GM23248 (cell line): ENCODE measurements around the gene COPB1. TPM values are rescaled to one million over a fixed set of nuclear protein-coding genes. Genes with fewer than 3 reads are reported as not detected.

Experiments used
- DNase-seq: peaks from one replicate; pipeline ENCODE4 v3.0.0-alpha.2; 2015
- H2AFZ ChIP-seq: fragments of 200-600 bp; sonication (generic); 2 replicates; pipeline ENCODE4 v1.6.1; 2016; ENCODE audit warnings: antibody characterized with exemption
- H3F3A ChIP-seq: fragments of 200-600 bp; sonication (generic); 2 replicates; pipeline ENCODE4 v1.6.1; 2016; ENCODE audit warnings: mild to moderate bottlenecking, antibody characterized with exemption, mixed run types; ENCODE audit not compliant: insufficient read depth
- H3K27ac ChIP-seq: fragments of 200-600 bp; sonication (generic); 2 replicates; pipeline ENCODE4 v1.5.1; 2016; ENCODE audit warnings: mild to moderate bottlenecking
- H3K27me3 ChIP-seq: fragments of 200-600 bp; sonication (generic); replicated peaks from 2 replicates; pipeline ENCODE4 v1.6.1; 2016; ENCODE audit warnings: mild to moderate bottlenecking; ENCODE audit not compliant: insufficient read depth
- H3K36me3 ChIP-seq: fragments of 200-600 bp; sonication (generic); 2 replicates; pipeline ENCODE4 v1.6.1; 2016; ENCODE audit warnings: low read depth, mild to moderate bottlenecking
- H3K4me1 ChIP-seq: fragments of 200-600 bp; sonication (generic); 2 replicates; pipeline ENCODE4 v1.6.1; 2016; ENCODE audit warnings: mild to moderate bottlenecking; ENCODE audit not compliant: insufficient read depth
- H3K4me2 ChIP-seq: fragments of 200-600 bp; sonication (generic); one replicate; pipeline ENCODE4 v1.6.1; 2016; ENCODE audit warnings: mild to moderate bottlenecking; ENCODE audit not compliant: unreplicated experiment
- H3K4me3 ChIP-seq: fragments of 200-600 bp; sonication (generic); 2 replicates; pipeline ENCODE4 v1.5.1; 2016; ENCODE audit warnings: mild to moderate bottlenecking
- H3K79me2 ChIP-seq: fragments of 200-600 bp; sonication (generic); 2 replicates; pipeline ENCODE4 v1.6.1; 2016; ENCODE audit warnings: mild to moderate bottlenecking; ENCODE audit not compliant: insufficient read depth
- H3K9ac ChIP-seq: fragments of 200-600 bp; sonication (generic); 2 replicates; pipeline ENCODE4 v1.6.1; 2016; ENCODE audit warnings: mild to moderate bottlenecking
- H3K9me2 ChIP-seq: fragments of 200-600 bp; sonication (generic); 2 replicates; pipeline ENCODE4 v1.6.1; 2016; ENCODE audit warnings: mixed run types, mild to moderate bottlenecking, moderate library complexity; ENCODE audit not compliant: insufficient read depth
- H3K9me3 ChIP-seq: fragments of 200-600 bp; sonication (generic); one replicate; pipeline ENCODE4 v1.6.1; 2017; ENCODE audit warnings: low read depth
- H4K20me1 ChIP-seq: fragments of 200-600 bp; sonication (generic); 2 replicates; pipeline ENCODE4 v1.6.0; 2016; ENCODE audit not compliant: insufficient read depth
- EZH2 ChIP-seq: fragments of 200-600 bp; sonication (generic); IDR thresholded peaks from 2 replicates; pipeline ENCODE4 v1.6.1; 2018; ENCODE audit warnings: antibody characterized with exemption, mild to moderate bottlenecking; ENCODE audit not compliant: insufficient read depth, poor library complexity, severe bottlenecking
- EZH2phosphoT487 ChIP-seq: fragments of 200-600 bp; sonication (generic); IDR thresholded peaks from 2 replicates; pipeline ENCODE4 v1.6.1; 2018; ENCODE audit warnings: antibody characterized with exemption, moderate library complexity, mild to moderate bottlenecking, low read depth; ENCODE audit not compliant: insufficient read depth
- WGBS, 2 experiments: methylation state at CpG; one replicate each; pipeline ENCODE4 v1.1.6; 2015 to 2017; ENCODE audit warnings: low lambda C conversion rate in 2 of 2, low coverage in 1 of 2; ENCODE audit errors: missing lambda C conversion rate in 2 of 2; 5-methylcytosine and 5-hydroxymethylcytosine counted together
- in situ Hi-C: fragments of 300-500 bp; cut with MboI; formaldehyde crosslinking; loops from 2 replicates; pipeline ENCODE4 v1.15.0; 2020
- polyA plus RNA-seq: library from polyadenylated mRNA; unstranded; fragments of >200 nt; fragmentation: Nextera tagmentation; extraction: Ambion mirVana; gene quantifications from 2 replicates; pipeline ENCODE4 v1.2.1, GENCODE V29; 2016
- total RNA-seq: library from RNA; depleted of rRNA; stranded (reverse); fragments of >200 nt; shearing (Covaris generic); gene quantifications from 2 replicates; pipeline ENCODE4 v1.2.3, GENCODE V29; 2014

The COPB1 gene
- total and polyA plus RNA-seq, 2 experiments from 2014 or later, result 192 to 302 TPM

DNA sequence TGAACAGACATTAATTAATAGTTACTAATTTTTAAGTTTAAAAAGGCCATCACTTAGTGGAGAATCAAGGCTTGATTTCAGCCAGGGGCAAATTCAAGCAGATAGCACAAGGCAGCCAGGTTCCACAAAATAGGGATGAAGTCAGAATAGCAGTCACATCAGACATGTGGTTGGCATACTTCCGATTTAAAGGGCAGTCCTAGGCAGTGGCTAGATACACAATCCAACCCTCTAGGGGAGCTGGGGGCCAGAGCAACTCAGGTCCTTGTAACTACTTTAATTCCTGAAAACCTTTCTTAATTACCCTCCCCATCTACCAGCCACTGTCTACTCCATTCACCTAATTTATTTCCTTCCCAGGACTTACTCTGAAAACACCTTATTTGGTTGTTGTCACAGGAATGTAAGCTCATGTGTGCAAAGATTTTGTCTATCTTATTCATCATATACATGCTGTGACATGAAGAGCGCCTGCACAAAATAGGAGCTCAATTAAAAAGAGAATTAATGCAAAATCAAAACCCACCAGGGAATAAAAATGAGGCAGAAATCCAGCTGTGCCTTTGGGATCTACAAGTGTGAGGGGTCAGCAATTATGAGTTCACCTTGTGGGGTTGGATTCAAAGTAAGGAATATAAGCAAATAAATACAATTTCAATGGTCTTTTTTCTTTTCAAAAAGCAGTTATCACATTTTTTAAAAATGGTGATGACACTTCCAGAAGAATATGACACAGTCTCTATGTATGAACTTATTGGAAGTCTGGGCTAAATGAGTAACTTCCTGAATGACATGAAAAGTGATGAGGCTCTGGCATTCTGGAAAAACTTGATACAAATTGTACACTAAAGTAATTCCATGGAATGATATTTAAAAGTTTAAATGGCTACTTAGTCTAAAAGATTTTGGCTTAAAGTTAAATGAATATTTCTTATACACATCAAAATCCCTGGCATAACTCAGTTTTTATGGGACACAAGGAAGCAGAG, 53.8 kb downstream of the COPB1 start:
- DNase-seq, result peak; percentile 76
- Histone ChIP-seq H3K9ac (peak overlapping the region; percentile 56), H2AFZ (no peak overlapping the region), H3K4me1 (peaks cover 76% of the 10 kb centered on the region), H4K20me1 (no peaks in the 10 kb centered on the region), H3K9me3 (no peaks in the 10 kb centered on the region), H3K36me3 (no peaks in the 10 kb centered on the region), H3K4me3 (peak overlapping the region; percentile 54), H3K27me3 (no peaks in the 10 kb centered on the region), H3F3A (peaks cover 73% of the 10 kb centered on the region), H3K9me2 (no peaks in the 10 kb centered on the region), H3K79me2 (no peaks in the 10 kb centered on the region), H3K27ac (peak overlapping the region; percentile 79), H3K4me2 (peak overlapping the region; percentile 81)
- TF ChIP-seq EZH2phosphoT487, result no peak
- TF ChIP-seq EZH2, result no peak
- 75 to 78% methylated on average over 2 of the region's 2 CpGs for WGBS, 2 experiments
- in situ Hi-C loops, result no loop called here

- DNase-seq, result no peak
- no peak overlapping the region for H3K4me2 ChIP-seq
- no peaks in the 10 kb centered on the region for H3K79me2 ChIP-seq
- 95% methylated on average over 8 of the region's 8 CpGs for WGBS, 2 experiments
- H4K20me1 ChIP-seq, result no peaks in the 10 kb centered on the region
- peaks cover 67% of the 10 kb centered on the region for H3K4me1 ChIP-seq
- no peaks in the 10 kb centered on the region for H3K9me3 ChIP-seq
- H3K27me3 ChIP-seq, result no peaks in the 10 kb centered on the region
- peaks cover 61% of the 10 kb centered on the region for H3F3A ChIP-seq
- H3K27ac ChIP-seq, result peak overlapping the region; percentile 79
- H2AFZ ChIP-seq, result no peak overlapping the region
- no peak overlapping the region for H3K4me3 ChIP-seq
- H3K9ac ChIP-seq, result no peak overlapping the region
- no peaks in the 10 kb centered on the region for H3K36me3 ChIP-seq
- in situ Hi-C loops, result loop anchor here (5.0 kb wide), 1 partner anchor 147 kb away; no protein-coding TSS in a partner anchor
- no peak for TF ChIP-seq EZH2
- H3K9me2 ChIP-seq, result no peaks in the 10 kb centered on the region
These were observed 55.0 kb downstream of the COPB1 start for GRCh38 chr11:14444441-14445189.

GRCh38 chr11:14443638-14444037, 56.0 kb downstream of the COPB1 start:
- peaks cover 57% of the 10 kb centered on the region for H3K4me1 ChIP-seq
- H3K4me3 ChIP-seq, result no peak overlapping the region
- H3K27me3 ChIP-seq, result no peaks in the 10 kb centered on the region
- no peak overlapping the region for H2AFZ ChIP-seq
- H3K9ac ChIP-seq, result no peak overlapping the region
- H3K79me2 ChIP-seq, result no peaks in the 10 kb centered on the region
- H4K20me1 ChIP-seq, result no peaks in the 10 kb centered on the region
- in situ Hi-C loops, result loop anchor here (5.0 kb wide), 1 partner anchor 146 kb away; no protein-coding TSS in a partner anchor
- H3F3A ChIP-seq, result peaks cover 52% of the 10 kb centered on the region
- no peaks in the 10 kb centered on the region for H3K36me3 ChIP-seq
- peak; percentile 57 for DNase-seq
- H3K27ac ChIP-seq, result peak overlapping the region; percentile 7
- H3K9me2 ChIP-seq, result no peaks in the 10 kb centered on the region
- H3K4me2 ChIP-seq, result peak overlapping the region; percentile 36
- 24 to 30% methylated on average over 1 of the region's 1 CpG for WGBS, 2 experiments
- H3K9me3 ChIP-seq, result no peaks in the 10 kb centered on the region
- TF ChIP-seq EZH2phosphoT487 (no peak), EZH2 (no peak)

GRCh38 chr11:14435717-14436512, 63.7 kb downstream of the COPB1 start:
- H3K27ac ChIP-seq, result no peak overlapping the region
- in situ Hi-C loops, result no loop called here
- TF ChIP-seq EZH2phosphoT487 (no peak), EZH2 (no peak)
- 0 out of 2 replicates have a peak, but pooled peaks cover 3% of the 10 kb centered on the region for H3K4me1 ChIP-seq
- H3K9ac ChIP-seq, result no peak overlapping the region
- no peaks in the 10 kb centered on the region for H4K20me1 ChIP-seq
- no peaks in the 10 kb centered on the region for H3K36me3 ChIP-seq
- 63 to 74% methylated on average over 3 of the region's 3 CpGs for WGBS, 2 experiments
- H3K9me3 ChIP-seq, result no peaks in the 10 kb centered on the region
- no peaks in the 10 kb centered on the region for H3K9me2 ChIP-seq
- H3F3A ChIP-seq, result no peaks in the 10 kb centered on the region
- H3K4me2 ChIP-seq, result no peak overlapping the region
- no peaks in the 10 kb centered on the region for H3K27me3 ChIP-seq
- DNase-seq, result no peak
- H3K79me2 ChIP-seq, result no peaks in the 10 kb centered on the region
- H3K4me3 ChIP-seq, result no peak overlapping the region
- H2AFZ ChIP-seq, result no peak overlapping the region
